ENCODE results near the gene AQP5. TPM values are rescaled to one million over a fixed set of nuclear protein-coding genes. Genes with fewer than 3 reads are reported as not detected.
A peak's percentile ranks its signal among the peaks of the same experiment; 100 is the strongest.

Gene AQP5
- total RNA-seq, 1 experiment from 2014 or later = 0.18 TPM

DNA sequence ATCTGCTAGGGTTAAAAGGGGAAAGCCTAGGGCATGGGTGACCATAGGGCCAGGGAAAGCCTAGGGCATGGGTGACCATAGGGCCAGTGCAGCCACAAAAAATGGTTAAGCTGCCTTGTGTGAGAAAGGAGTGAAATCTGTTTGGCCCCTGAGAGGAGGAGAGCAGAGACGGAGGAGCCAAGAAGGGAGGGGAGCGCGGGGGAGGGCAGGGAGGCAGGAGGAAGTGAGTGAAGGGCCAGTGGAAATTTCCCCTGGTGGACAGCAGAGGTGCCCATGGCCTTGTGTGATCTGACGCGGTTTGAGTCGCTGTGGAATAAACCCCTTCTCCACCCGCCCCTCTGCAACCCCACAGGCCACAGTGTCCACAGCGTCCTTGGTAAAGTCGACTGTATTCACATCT, 10.5 kb downstream of the AQP5 start:
- Histone ChIP-seq H3K4me3 (no peak overlapping the region), H3K4me1 (no peaks in the 10 kb centered on the region; the same call in 1 of the 2 replicates)
- DNase-seq = no peak

DNA sequence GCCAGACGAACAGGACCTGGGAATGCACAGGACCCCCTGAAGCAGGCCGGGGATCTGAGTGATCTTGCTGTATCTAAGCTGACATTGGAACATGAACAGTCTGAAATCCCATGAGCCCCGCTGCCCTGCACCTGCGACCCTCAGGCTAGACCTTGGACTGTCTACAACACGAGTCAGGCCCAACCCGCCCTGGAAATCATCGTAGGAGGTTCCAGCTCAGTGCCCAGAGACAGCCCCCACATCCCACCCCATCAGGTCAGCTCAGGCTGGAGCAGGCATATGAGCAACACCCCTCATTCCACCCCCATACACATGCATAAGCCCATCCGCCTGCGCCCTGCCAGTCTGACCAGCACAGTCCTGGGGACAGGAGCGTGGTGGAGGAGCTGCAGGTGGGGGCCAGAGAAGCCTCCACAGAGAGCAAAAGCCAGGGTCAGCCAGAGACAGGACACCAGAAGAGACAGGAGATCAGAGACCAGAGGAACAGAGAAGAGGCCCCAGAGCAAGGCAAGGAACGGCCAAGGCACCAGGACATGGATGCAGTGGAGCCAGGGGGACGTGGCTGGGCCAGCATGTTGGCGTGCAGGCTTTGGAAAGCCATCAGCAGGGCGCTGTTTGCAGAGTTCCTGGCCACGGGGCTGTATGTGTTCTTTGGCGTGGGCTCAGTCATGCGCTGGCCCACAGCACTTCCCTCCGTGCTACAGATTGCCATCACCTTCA, 11.1 kb downstream of the AQP5 start, which contains the start of gene AQP6:
AQP6 (plus strand) TSS at position 307 of the 720 bp plus-strand sequence; CDS start at position 534, 227 bp downstream.
- no peaks in the 10 kb centered on the region; the same call in 1 of the 2 replicates for H3K4me1 ChIP-seq
- DNase-seq = no peak
- no peaks in the 10 kb centered on the region for H3K36me3 ChIP-seq
- H3K27me3 ChIP-seq = peaks cover 19% of the 10 kb centered on the region; the same call in 1 of the 2 replicates
- H3K4me3 ChIP-seq = no peak within 1 kb of the TSS
- no peaks in the 10 kb centered on the region for H3K9me3 ChIP-seq (replicated peaks)
- H3K27ac ChIP-seq = no peak within 1 kb of the TSS

More for the DNA sequence above, 10.5 kb downstream of the AQP5 start:
- Histone ChIP-seq H3K9me3 (replicated peaks) (no peaks in the 10 kb centered on the region), H3K27ac (no peak overlapping the region), H3K27me3 (peaks cover 20% of the 10 kb centered on the region; the same call in 1 of the 2 replicates), H3K36me3 (no peaks in the 10 kb centered on the region)

DNA sequence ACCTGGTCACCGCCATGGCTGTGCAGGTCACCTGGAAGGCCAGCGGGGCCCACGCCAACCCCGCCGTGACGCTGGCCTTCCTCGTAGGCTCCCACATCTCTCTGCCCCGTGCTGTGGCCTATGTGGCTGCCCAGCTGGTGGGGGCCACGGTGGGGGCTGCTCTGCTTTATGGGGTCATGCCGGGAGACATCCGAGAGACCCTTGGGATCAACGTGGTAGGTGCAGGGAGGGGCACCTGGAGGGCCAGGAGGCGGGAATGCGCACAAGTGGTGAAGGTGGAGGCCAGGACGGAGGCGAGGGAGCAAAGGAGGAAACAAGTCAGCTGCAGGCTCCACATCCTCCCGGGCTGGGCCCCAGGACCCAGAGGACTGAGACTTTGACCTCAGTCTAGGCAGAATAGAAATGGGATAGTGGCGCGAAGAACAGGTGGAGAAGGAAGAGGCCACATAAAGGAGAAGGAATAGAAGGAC, 11.7 kb downstream of the AQP5 start:
- Histone ChIP-seq H3K27me3 (peaks cover 13% of the 10 kb centered on the region; the same call in 1 of the 2 replicates), H3K36me3 (no peaks in the 10 kb centered on the region; the same call in 1 of the 2 replicates), H3K9me3 (replicated peaks) (no peaks in the 10 kb centered on the region), H3K27ac (no peak overlapping the region), H3K4me1 (no peaks in the 10 kb centered on the region; the same call in 1 of the 2 replicates), H3K4me3 (no peak overlapping the region)
- no peak for DNase-seq

DNA sequence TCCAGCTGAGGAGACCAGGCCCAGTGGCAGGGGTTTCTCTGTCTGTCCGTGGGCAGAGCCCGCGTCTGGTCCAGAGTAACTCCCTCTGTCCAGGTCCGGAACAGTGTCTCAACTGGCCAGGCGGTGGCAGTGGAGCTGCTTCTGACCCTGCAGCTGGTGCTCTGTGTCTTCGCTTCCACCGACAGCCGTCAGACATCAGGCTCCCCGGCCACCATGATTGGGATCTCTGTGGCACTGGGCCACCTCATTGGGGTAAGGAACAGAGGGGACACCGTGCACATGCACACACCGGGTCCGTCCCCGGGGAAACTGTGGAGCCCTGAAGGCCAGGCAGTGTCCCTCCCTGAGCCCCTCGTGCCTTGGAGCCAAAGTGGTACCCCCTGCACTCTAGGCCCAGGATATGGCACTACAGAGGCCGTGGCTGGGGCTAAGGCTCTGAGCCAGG, 12.6 kb downstream of the AQP5 start:
- H3K27ac ChIP-seq = no peak overlapping the region

DNA sequence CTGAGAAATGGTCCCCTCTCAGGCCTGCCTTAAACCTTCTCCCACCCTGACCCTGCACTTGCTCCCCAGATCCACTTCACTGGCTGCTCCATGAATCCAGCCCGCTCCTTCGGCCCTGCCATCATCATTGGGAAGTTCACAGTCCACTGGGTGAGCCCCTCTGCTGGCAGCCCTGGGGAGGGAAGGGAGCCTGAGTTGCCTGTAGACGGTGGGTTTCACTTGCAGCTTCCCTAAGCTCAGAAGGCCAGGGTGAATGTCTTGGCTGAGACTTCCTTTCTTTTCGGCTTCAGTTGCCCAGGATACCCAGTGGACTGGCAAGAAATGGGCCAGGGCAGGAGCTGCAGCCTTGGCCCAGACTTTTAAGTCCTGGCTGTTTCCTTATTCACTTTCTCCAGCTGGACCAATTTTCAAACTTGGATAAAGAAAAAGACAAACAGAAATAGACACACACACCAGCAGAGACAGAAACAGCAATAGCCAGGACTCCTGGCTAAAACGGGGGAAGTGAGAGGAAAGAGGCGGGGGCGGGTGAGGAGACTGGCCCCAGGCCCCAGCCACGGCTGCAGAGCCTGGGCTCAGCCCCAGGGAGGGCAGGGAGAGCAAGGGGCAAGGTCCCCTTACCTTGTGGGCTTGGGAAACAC, 13.1 kb downstream of the AQP5 start:
- Histone ChIP-seq H3K4me3 (no peak overlapping the region), H3K27me3 (peaks cover 3% of the 10 kb centered on the region; the same call in 1 of the 2 replicates), H3K9me3 (replicated peaks) (no peaks in the 10 kb centered on the region), H3K27ac (no peak overlapping the region), H3K4me1 (no peaks in the 10 kb centered on the region; the same call in 1 of the 2 replicates), H3K36me3 (no peaks in the 10 kb centered on the region; the same call in 1 of the 2 replicates)
- no peak for DNase-seq

More for the DNA sequence above, 12.6 kb downstream of the AQP5 start:
- Histone ChIP-seq H3K36me3 (no peaks in the 10 kb centered on the region; the same call in 1 of the 2 replicates), H3K9me3 (replicated peaks) (no peaks in the 10 kb centered on the region), H3K27me3 (peaks cover 9% of the 10 kb centered on the region; the same call in 1 of the 2 replicates), H3K4me1 (no peaks in the 10 kb centered on the region; the same call in 1 of the 2 replicates), H3K4me3 (no peak overlapping the region)
- DNase-seq = peak; percentile 45 to 64

DNA sequence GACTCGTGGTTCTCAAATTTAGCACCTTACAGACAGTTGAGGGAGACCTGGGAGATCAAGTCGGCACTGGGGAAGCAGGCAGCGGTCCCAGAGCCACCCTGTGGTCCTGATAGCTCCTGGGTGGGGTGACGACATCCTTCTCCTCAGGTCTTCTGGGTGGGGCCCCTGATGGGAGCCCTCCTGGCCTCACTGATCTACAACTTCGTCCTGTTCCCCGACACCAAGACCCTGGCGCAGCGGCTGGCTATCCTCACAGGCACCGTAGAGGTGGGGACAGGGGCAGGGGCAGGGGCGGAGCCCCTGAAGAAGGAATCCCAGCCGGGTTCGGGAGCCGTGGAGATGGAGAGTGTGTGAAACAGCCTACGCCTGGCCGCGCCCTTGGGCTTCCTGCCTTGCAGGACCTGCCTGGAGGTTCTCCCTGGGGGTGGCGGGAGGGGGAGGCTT, 13.7 kb downstream of the AQP5 start:
- Histone ChIP-seq H3K4me1 (no peaks in the 10 kb centered on the region; the same call in 1 of the 2 replicates), H3K36me3 (no peaks in the 10 kb centered on the region; the same call in 1 of the 2 replicates), H3K4me3 (no peak overlapping the region), H3K27ac (no peak overlapping the region), H3K27me3 (no peaks in the 10 kb centered on the region), H3K9me3 (replicated peaks) (no peaks in the 10 kb centered on the region)
- no peak for DNase-seq

DNA sequence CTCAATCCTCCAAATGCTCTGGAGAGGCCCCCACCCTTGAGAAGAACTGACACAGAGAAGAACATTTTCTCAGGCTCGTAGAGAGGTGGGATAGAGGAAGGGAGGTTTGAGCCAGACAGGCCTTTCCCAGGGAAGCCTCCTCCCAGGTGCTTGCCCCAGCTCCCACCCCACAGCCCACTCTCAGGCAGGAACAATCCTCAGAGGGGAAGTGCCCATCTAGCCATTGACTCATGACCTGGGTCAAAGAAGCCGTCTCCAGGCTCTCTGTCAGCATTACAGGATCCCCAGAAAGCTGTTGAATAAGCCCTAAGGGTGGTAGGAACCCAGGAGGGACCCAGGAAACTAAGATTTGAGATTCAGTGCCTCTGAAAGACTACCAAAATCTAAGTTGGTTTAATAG, 14.9 kb downstream of the AQP5 start:
- Histone ChIP-seq H3K9me3 (replicated peaks) (no peaks in the 10 kb centered on the region), H3K36me3 (no peaks in the 10 kb centered on the region; the same call in 1 of the 2 replicates), H3K27me3 (no peaks in the 10 kb centered on the region), H3K4me1 (no peaks in the 10 kb centered on the region; the same call in 1 of the 2 replicates), H3K27ac (no peak overlapping the region), H3K4me3 (no peak overlapping the region)
- DNase-seq = no peak

DNA sequence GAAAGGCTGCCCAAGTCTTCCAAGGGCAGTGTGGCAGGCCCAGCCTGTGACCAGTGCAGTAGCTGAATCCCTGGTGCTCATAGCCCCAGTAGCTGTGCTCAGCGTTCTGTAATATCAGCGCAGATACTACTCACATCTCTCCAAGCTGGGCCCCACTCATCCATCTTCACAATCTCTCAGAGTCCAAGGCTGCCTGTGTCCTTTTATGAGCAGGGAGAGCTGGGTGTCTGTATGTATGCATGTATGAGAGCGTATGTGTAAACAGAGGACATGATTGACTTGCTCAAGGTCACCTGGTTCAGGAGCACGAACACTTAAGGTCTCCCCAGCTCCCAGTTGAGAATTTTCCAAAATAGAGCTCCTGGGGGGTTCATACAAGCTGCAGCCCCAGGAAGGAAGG, 16.5 kb downstream of the AQP5 start:
- Histone ChIP-seq H3K36me3 (no peaks in the 10 kb centered on the region; the same call in 1 of the 2 replicates), H3K4me3 (no peak overlapping the region), H3K27me3 (no peaks in the 10 kb centered on the region), H3K4me1 (no peaks in the 10 kb centered on the region; the same call in 1 of the 2 replicates), H3K27ac (no peak overlapping the region), H3K9me3 (replicated peaks) (no peaks in the 10 kb centered on the region)
- no peak for DNase-seq

DNA sequence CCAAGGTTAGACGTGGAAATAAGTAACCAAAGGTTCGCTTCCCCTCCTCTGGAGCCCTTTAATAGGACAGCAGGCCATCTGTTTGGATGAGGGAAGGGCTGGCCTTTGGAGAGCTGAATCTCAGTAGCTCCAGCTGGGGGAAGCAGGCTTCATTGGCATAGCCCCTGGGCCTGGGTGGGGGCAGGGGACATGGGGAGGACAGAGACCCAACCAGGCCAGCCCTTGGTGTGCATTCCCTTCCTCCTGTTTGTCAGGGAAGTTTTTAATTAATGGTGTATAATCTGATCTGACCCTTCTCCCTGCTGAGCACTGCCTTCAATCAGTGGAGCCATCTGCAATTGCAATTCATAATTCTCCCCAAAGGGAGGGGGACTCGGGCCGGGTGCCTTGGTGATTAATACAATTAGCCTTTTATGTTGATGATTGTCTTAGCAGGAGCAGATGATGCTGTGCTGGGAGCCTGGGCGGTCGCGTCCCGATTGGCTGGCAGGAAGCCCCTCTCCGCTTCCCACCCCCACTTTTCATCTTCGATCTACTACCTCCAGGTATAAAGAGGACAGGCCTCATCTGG, 17.4 kb downstream of the AQP5 start:
- Histone ChIP-seq H3K36me3 (no peaks in the 10 kb centered on the region; the same call in 1 of the 2 replicates), H3K27ac (no peak overlapping the region), H3K4me1 (peaks cover 7% of the 10 kb centered on the region), H3K27me3 (no peaks in the 10 kb centered on the region), H3K9me3 (replicated peaks) (no peaks in the 10 kb centered on the region), H3K4me3 (no peak overlapping the region)
- DNase-seq = no peak

DNA sequence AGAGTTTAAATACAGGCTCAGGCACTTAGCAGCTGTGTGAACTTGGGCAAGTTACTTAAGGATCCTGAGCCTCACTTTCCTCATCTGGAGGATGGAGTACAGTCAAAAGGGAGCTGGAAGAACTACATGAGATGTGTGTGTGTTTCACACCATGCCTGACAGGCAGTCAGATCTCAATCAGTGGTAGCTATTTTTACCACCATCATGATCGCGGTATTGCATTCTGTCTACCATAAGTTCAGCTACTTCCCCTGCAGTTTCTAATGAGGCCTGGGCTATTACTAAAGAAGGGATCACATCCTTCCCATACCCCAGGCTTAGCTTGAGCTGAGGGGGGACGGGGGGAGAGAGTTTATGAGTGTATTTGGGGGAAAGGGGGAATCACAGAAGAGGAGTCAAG, 18.1 kb downstream of the AQP5 start:
- Histone ChIP-seq H3K4me1 (peaks cover 14% of the 10 kb centered on the region), H3K4me3 (no peak overlapping the region), H3K27ac (no peak overlapping the region), H3K27me3 (no peaks in the 10 kb centered on the region), H3K9me3 (replicated peaks) (no peaks in the 10 kb centered on the region), H3K36me3 (no peaks in the 10 kb centered on the region; the same call in 1 of the 2 replicates)
- DNase-seq = no peak

DNA sequence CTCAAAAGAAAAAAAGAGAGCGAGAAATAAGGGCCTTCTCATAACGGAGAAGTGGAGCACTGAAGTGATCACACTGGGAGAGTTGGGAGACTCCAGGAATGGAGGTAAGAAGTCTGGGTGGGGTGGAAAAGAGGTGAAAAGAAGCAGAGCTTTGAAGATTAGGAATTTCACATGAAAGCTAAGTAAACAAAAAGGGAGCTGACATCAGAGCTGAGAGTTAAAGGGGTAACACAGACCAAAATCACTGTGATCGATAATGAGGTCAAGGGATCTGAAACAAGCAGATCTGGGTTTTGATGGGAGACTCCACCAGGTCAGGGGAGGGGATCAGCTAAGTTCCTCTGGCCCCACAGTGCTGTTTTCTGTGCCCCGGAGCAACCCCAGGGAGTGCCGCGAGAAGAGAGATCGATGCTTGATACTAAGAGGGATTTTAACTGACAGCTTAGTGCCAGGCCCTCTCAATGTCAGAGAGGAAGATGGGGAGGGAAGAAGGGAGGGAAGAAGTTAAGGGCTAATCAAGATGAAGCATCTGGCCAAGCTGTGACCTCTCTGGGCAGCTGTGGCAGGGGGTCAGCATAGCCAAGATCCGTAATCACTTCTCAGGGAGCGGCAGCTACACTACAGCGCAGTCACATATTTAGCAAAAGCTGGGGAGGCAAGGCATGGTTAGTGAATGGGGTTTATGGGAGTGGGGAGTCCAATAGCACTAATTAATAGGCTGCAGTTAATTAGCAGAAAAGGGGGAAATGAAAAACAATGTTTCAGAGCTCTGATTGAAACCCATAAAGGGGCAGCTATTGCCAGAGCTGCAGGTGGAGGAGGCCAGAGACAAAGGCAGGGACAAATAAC, 19.1 kb downstream of the AQP5 start:
- peaks cover 15% of the 10 kb centered on the region for H3K4me1 ChIP-seq
- H3K27ac ChIP-seq = no peak overlapping the region
- H3K36me3 ChIP-seq = no peaks in the 10 kb centered on the region; the same call in 1 of the 2 replicates
- no peaks in the 10 kb centered on the region for H3K9me3 ChIP-seq (replicated peaks)
- DNase-seq = no peak
- no peaks in the 10 kb centered on the region for H3K27me3 ChIP-seq
- H3K4me3 ChIP-seq = no peak overlapping the region

DNA sequence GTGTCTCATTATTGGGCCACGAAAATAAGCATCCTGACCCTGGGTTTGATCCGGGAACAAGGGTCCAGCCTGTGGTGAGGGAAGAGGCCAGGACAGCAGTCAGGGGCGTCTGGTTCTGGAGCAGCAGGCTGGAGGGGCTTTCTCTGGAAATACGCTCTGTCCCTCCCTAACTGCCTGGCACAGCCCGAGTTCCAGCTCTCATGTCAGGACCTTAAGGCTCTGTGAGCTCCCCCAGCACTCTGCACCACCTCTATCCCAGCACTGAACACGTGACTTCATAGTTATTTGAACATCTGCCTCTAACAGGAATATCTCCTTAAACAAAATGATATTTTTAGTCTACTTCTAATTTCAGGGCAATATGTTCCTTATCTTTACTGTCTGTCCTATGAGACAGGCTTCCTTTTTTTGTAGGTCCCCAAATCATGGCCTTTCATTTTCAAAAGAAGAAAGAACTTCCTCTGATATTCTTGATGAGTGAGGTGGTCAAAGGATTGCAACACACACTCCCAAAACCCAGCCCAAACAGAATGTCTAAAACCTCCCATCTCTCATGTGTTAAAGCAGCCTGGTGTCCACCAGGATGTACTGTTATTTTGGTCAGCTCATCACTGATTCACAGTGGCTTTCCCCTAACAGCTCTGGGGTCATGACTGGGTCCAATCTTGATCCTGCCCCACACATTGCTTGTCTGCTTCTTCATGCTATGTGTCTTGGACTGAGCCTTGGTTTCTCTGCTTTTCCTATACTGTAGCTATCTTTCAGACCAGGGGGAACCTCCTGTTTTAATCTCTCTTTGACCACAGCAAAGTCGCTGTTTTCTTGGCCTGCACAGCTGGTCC, 20.8 kb downstream of the AQP5 start:
- no peaks in the 10 kb centered on the region for H3K27me3 ChIP-seq
- no peak for DNase-seq
- H3K4me3 ChIP-seq = no peak overlapping the region
- H3K36me3 ChIP-seq = peaks cover 7% of the 10 kb centered on the region
- H3K4me1 ChIP-seq = peaks cover 15% of the 10 kb centered on the region
- H3K27ac ChIP-seq = no peak overlapping the region
- H3K9me3 ChIP-seq (replicated peaks) = no peaks in the 10 kb centered on the region

DNA sequence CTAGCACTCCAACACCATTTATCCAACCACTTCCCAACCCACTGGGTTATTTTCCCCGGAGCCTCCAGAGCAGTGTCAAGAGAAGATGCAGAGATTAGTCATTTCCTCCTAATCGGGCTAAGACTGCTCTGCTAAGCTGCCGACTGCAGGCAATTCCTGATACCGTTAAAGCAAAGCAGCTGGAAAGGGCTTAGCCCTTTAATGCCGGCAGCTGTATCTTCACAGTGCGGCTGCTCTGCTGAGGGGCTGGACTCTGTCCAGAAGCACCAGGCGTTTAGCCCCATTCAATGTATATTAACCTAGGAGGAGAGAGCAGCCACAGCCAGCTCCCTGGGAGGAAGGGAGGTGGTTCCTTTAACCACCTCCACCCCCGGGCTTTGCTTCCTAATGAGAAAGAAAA, 22.2 kb downstream of the AQP5 start:
- Histone ChIP-seq H3K4me3 (no peak overlapping the region), H3K4me1 (peaks cover 15% of the 10 kb centered on the region), H3K9me3 (replicated peaks) (no peaks in the 10 kb centered on the region), H3K27ac (peak overlapping the region; percentile 7; the same call in 1 of the 2 replicates), H3K36me3 (peaks cover 19% of the 10 kb centered on the region), H3K27me3 (no peaks in the 10 kb centered on the region)
- peak; percentile 91 to 96 for DNase-seq
